HG02571 (cell line): ENCODE results near the gene FBN2.
"Not testable (repeated sequence)": the region's sequence is repeated elsewhere in the genome, so short reads cannot be mapped to it uniquely, and the experiment has no call there.

Source experiments
- ATAC-seq: cut with Tn5 transposase; IDR thresholded peaks from one replicate; pipeline ENCODE4 v1.9.1; 2021; ENCODE audit warnings: mild to moderate bottlenecking, moderate library complexity; ENCODE audit not compliant: unreplicated experiment

The FBN2 gene

GRCh38 chr5:128480158-128480557, 57.9 kb downstream of the FBN2 start:
- ATAC-seq: no peak

DNA sequence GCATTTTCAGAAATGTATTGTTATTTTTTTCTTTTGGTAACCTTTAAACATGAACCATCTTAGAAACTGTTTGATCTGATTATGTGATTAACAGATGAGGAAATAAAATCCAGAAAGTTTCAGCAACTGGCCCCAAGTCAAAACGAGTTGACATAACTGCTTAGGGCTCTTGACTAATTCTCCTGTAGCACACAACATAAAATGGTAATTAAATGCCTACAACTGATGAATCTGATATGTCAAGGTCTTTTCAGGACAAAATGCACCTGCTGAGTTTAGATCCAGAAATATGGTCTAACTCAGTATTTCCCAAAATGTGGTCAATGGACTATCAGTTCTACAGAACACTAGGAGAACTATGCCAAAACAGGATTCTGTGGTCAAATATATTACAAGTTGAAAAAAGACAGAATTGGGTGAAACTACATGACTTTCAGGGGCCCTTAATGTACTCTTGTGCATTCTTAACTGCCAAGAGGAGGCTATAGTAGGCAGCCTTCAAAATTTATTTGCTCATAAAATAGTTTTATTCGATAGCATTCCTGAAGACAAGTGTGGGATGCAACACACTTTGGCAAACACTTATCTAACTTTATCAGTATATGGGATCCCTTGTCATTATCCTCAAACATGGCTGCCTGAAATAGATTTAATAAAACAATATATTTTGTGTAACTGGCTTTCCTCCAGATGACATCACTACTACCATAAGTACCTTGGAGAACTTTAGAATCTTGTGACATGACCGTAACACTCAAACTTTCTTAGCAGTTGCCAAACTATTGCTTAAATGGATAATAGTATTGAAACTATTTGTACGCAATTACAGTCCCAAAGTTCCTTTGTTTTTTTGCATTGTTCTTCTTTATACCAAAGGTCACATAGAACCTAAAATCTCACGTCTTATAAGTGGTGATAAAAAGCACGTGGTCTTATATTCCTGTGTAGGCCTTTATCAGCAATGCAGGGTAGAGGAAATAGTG, 59.4 kb downstream of the FBN2 start:
- no peak for ATAC-seq

- ATAC-seq: no peak
Measured at GRCh38 chr5:128477944-128478343, 60.1 kb downstream of the FBN2 start.

- ATAC-seq: no peak
Measured at GRCh38 chr5:128475693-128476092, 62.4 kb downstream of the FBN2 start.

DNA sequence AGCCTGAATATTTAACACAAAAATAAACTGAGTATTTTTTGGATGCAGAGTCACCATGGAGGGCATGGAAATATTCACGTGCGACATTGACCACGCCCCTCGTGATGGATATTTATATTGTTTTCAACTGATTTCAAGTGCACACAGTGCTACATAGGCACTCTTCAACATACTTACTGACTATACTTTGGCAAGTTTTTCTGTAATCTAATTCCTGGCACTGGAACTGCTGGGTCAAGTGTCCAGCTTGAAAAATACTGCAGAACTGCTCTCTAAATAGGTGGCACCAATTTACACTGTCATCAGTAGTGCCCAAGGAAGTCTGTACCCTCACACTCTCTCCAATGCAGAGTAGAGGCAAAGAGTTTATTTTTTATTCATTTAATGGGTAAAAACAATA, 65.1 kb downstream of the FBN2 start:
- ATAC-seq: no peak

DNA sequence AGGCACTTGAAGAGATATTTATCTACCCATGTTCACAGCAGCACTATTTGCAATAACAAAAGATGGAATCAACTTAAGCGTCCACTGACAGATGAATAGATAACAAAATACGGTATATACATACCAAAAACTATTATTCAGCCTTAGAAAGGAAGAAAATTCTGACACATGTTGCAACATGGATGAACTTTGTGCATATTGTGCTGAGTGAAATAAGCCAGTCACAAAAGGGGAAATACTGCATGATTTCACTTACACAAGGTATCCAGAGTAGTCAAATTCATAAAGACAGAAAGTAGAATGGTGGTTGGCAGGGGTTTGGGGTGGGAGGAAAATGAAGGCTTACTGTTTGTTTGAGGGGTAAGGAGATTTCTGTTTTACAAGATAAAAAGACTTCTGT, 66.0 kb downstream of the FBN2 start:
- ATAC-seq: no peak

DNA sequence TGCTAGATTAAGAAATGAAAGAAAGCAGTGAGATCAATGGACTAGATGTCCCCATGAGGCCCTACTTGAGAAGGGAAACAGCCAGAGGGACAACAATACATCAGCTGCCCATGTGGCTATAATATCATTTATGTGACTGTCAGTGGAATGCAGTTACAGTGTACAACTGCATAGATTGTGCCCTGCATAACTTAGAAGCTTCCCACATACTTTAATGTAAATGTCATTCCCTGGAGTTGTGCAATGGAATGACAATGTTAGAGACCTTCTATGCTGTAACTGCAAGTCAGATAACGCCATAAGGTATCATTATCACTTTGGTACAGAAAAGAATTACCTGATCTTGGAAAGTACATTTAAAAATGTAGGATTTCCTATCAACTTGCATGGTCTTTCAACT, 67.4 kb downstream of the FBN2 start:
- ATAC-seq: no peak

GRCh38 chr5:128469912-128470311, 68.1 kb downstream of the FBN2 start:
- no peak for ATAC-seq

GRCh38 chr5:128466980-128467379, 71.1 kb downstream of the FBN2 start:
- no peak for ATAC-seq

DNA sequence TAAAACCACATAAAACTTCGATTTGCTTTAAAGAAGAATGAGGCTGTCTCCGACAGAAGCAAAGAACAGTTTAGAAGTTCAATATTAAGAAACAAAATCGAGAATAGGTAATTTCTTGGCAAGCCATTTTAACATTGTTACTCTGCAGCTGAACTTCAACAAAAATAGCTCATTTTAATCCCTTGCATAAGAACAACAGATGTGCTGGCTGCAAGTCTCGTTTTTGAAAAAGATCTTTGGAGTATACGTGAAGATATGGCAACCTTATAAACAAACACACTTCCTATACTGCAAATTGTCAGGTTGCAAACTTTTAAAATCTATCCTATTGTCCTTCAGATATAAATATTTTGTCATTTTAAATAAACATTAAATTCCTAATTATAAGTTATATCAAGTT, 71.5 kb downstream of the FBN2 start:
- ATAC-seq: no peak

- ATAC-seq: no peak
Measured at GRCh38 chr5:128464596-128464995, 73.4 kb downstream of the FBN2 start.

GRCh38 chr5:128462330-128462729, 75.7 kb downstream of the FBN2 start:
- ATAC-seq: no peak

DNA sequence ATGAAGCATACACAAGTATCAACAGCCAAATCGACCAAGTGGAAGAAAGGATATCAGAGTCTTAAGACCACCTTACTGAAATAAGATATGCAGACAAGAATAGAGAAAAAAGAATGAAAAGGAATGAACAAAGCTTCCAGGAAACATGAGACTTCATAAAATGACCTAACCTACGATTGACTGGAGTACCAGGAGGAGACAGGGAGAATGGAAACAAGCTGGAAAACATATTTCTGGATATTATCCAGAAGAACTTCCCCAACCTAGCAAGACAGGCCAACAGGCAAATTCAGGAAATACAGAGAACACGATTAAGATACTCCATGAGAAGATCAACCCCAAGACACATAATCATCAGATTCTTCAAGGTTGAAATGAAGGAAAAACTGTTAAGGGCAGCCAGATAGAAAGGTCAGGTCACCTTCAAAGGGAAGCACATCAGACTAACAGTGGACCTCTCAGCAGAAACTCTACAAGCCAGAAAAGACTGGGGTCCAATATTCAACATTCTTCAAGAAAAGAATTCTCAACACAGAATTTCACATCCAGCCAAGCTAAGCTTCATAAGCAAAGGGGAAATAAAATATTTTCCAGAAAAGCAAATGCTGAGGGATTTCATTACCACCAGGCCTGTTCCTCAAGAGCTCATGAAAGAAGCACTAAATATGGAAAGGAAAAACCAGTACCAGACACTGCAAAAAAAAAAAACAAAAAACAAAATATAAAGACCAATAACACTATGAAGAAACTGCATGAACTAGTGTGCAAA, 80.7 kb downstream of the FBN2 start:
- not testable (repeated sequence) for ATAC-seq

DNA sequence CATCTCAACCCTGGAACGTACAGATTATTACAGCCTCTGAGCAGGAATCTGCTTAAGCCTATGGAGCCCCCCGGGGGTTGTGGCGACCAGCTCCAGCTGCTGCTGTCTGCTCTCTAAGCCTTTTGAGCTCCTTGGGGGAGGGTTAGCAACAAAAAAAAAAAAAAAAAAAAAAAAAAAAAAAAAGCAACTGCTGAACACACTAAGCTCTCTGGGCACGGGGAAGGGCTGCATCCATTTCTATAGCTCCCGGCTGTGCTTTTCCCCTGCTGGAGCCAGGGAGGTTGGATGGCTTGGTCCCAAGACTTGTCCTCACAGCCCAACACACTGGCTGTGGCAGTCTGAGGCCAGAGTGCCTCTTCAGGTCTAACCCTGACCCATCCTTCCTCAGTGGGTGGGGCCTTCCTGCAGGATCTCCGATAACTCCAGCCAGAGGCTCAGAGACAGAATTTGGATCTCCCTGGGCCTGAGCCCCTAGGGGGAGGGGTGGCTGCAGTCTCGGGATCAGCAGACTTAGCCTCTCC, 82.1 kb downstream of the FBN2 start:
- no peak for ATAC-seq

DNA sequence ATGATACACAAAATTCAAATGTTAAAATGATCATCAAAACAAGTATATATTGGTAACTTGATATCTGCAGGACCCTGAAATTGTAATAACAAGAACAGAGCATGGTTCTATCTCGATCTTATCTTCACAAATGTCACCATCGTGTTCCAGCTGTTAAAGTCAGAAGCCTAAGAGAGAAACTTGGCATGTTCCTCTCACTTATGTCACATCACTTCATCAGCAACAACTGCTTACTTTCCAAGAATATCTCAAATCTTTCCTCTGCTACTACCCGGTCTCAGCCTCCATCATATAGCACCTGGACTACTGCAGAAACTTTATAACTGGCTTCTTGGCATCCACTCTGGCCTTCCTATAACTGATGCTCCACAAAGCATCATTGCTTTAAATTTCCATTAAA, 84.9 kb downstream of the FBN2 start:
- ATAC-seq: no peak

DNA sequence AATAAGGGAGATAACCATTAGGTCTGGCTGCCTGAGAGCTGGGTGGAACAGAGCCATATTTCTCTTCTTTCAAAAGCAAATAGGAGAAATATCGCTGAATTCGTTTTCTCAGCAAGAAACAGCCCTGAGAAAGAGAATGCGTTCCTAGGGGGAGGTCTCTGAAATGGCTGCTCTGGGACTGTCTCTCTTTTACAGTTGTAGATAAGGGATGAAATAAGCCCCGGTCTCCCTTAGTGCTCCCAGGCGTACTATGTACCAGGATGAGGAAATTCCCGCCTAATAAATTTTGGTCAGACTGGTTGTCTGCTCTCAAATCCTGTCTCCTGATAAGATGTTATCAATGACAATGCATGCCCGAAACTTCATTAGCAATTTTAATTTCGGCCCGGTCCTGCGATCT, 90.8 kb downstream of the FBN2 start:
- not testable (repeated sequence) for ATAC-seq

DNA sequence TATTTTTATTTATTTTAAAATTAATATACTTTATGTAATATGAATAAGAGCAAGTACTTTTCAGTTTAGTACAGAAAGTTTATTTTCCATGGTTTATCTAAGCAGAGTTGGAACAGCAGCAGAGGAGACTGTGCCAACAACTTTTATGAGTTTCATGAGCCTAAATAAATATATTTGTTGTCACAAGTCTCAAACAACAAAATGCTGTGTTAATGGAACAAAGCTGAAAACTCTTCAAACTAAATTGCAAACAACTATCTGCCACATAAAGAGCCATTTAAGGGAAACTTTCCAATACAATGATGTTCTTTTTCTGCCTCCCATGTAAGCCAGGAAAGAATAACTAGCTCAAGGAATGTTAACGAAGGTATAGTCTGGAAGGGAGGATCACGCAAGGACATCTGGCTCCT, 96.1 kb downstream of the FBN2 start:
- ATAC-seq: no peak

DNA sequence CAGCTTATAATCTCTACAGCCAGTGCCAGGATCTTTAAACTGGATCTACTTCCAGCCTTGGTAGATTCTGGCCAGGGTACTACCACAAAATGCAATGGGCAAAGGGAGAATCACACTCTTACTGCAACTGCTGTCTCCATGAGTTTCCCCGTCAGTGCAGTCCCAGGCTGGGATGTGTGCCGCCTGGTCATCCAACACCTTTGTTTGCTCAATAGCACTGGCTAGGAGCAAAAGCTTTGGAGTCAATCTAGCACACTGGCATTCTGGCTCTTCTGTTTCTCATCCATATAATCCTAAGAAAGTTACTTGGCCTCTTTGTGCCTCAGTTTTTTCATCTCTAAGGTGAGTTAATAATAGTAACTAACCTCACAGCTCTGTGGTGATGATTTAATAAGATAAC, 96.9 kb downstream of the FBN2 start:
- ATAC-seq: no peak

DNA sequence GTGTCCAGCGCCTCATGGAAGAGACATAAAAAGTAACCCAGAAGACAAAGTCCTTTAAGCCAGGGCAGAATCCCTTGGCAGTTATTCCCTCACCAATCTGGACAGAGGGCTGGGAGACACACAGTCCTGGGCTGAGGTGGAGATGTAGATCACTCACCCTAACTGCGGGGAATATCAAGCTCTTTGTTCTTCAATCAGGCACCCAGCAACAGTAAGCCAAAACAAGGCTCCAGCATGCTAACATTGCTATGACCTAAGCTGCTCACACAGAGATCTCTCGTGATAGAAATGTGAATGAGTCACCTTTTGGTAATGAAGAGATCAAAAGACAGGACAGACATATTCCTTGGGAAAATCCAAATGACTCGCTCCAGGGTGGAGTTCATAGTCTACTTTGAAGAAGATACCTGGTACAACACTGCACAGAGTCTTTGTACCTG, 101.3 kb downstream of the FBN2 start:
- ATAC-seq: no peak

DNA sequence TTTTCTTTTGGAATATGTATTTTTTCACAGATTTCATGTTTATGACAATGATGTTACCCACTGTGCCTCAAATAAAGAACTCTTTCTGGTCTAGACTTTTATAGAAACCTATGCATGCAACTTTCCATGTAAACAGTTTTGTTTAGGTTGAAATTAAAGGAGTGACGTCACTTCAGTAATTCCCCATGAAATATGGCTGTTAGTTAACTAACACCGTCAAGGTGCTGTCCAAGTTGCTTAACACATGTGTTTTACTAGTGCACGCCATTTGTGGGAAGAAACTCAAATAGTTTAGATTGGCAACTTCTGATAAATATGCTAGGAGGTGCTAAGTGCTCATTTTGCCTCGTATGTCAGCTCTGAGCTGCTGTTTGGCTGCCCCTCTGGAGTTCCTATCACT, 102.2 kb downstream of the FBN2 start:
- no peak for ATAC-seq

- ATAC-seq: no peak
Measured at GRCh38 chr5:128434993-128435392, 103.1 kb downstream of the FBN2 start.
